ENCODE measurements around the gene CYTH1.

CYTH1 gene

DNA sequence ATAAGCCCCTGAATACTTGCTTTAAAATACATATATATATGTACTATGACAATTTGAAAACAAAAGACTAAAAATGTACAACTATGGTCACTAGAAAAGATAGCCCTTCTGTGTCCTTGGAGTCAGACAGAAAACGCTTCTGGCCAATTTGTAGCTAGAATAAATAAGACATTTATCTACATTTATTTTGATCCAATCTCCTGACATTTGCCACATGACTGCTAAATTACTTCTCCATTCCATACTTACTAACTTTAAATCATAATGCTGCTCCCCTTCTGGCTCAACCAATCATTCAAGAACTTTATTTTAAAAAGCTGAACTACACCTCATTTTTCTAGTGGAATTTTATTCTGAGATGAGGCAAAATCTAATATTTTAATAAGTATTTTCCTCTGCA lies 65.8 kb downstream of the CYTH1 start:
- no peak overlapping the region for H3K4me3 ChIP-seq (replicated peaks; ENCODE audit: low read depth, low read length)
- DNase-seq (ENCODE audit: extremely low read depth, low read depth), result no peak
- TF ChIP-seq, protein P1, sequence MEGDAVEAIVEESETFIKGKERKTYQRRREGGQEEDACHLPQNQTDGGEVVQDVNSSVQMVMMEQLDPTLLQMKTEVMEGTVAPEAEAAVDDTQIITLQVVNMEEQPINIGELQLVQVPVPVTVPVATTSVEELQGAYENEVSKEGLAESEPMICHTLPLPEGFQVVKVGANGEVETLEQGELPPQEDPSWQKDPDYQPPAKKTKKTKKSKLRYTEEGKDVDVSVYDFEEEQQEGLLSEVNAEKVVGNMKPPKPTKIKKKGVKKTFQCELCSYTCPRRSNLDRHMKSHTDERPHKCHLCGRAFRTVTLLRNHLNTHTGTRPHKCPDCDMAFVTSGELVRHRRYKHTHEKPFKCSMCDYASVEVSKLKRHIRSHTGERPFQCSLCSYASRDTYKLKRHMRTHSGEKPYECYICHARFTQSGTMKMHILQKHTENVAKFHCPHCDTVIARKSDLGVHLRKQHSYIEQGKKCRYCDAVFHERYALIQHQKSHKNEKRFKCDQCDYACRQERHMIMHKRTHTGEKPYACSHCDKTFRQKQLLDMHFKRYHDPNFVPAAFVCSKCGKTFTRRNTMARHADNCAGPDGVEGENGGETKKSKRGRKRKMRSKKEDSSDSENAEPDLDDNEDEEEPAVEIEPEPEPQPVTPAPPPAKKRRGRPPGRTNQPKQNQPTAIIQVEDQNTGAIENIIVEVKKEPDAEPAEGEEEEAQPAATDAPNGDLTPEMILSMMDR (IDR thresholded peaks at IDR 0.05; ENCODE audit: low read depth, low read length, missing control alignments), result no peak

DNA sequence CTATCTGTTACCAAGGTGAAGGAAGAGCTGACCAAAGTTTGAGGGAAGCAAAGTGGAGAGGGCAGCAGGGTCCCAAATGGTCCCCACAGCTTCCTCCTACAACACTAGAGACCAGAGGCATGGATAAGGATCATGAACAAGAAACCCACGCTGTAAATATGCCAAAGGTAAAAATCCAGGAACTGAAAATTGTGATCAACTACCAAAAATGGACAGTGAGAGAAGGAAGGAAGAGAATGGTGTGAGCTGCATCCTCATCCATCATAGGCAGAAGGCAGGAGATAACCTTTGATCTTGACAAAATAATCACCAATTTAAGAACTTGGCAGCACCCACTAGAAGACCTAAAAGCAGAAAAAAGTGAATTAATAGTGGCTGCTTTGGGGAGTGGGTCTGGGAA lies 66.2 kb downstream of the CYTH1 start:
- DNase-seq (ENCODE audit: extremely low read depth, low read depth), result no peak
- TF ChIP-seq, protein P1 (IDR thresholded peaks at IDR 0.05; ENCODE audit: low read depth, low read length, missing control alignments), result no peak
- no peak overlapping the region for H3K4me3 ChIP-seq (replicated peaks; ENCODE audit: low read depth, low read length)

GRCh38 chr17:78715000-78715771 lies 66.9 kb downstream of the CYTH1 start:
- H3K4me3 ChIP-seq (replicated peaks; ENCODE audit: low read depth, low read length), result no peak overlapping the region
- TF ChIP-seq, protein P1 (IDR thresholded peaks at IDR 0.05; ENCODE audit: low read depth, low read length, missing control alignments), result no peak
- DNase-seq (ENCODE audit: extremely low read depth, low read depth), result no peak

DNA sequence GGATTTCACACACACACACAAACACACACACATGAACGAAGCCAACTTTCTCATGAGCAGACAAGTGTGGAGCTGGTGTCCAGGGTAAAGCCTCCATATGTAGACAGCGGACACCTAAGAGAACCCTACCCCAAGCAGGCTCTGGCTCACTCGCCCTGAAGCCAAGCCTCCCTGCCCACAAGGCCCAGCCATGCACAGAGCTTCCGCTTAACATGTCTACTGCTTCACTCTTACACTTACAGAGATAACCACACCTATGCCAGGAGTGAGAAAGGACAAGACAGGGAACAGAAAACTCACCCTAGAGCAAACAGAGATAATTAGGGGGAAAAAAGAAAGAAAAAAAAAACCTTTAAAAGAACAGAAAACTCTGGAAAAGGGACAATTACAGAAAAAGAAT lies 67.5 kb downstream of the CYTH1 start:
- TF ChIP-seq, protein P1 (IDR thresholded peaks at IDR 0.05; ENCODE audit: low read depth, low read length, missing control alignments), result no peak
- no peak overlapping the region for H3K4me3 ChIP-seq (replicated peaks; ENCODE audit: low read depth, low read length)
- no peak for DNase-seq (ENCODE audit: extremely low read depth, low read depth)

DNA sequence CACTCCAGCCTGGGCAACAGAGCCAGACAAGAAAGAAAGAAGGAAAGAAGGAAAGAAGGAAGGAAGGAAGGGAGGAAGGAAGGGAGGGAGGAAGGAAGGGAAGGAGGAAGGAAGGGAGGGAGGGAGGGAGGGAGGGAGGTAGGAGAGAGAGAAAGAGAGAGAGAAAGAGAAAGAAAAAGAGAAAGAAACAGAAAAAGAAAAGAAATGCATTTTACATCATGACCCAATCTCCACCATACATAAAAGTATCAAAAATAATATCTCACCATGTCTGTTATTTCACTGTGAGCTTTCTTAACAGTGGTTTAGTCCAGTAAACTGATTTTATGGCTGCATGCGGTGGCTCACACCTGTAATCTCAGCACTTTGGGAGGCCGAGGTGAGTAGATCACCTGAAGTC lies 70.0 kb downstream of the CYTH1 start:
- TF ChIP-seq, protein P1 (IDR thresholded peaks at IDR 0.05; ENCODE audit: low read depth, low read length, missing control alignments), result no peak
- no peak overlapping the region for H3K4me3 ChIP-seq (replicated peaks; ENCODE audit: low read depth, low read length)
- no peak for DNase-seq (ENCODE audit: extremely low read depth, low read depth)

DNA sequence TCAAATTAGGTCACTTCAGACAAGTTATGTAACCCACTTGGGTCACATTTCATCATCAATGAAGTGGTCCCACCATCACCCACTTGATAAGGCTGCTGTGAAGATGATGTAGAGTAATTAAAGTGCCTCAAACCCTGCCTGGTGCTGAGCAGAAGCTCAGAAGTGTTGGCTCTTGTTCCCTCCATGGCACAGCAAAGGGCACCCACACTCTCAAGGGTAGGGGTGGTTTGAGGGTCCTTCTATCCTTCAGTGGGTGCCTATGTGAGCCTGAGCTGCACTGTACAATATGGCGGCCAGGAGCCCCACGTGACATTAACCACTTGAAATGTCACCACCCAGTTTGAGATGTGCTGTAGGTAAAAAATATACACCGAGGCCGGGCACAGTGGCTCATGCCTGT lies 71.5 kb downstream of the CYTH1 start:
- no peak for DNase-seq (ENCODE audit: extremely low read depth, low read depth)
- no peak overlapping the region for H3K4me3 ChIP-seq (replicated peaks; ENCODE audit: low read depth, low read length)
- TF ChIP-seq, protein P1 (IDR thresholded peaks at IDR 0.05; ENCODE audit: low read depth, low read length, missing control alignments), result no peak

DNA sequence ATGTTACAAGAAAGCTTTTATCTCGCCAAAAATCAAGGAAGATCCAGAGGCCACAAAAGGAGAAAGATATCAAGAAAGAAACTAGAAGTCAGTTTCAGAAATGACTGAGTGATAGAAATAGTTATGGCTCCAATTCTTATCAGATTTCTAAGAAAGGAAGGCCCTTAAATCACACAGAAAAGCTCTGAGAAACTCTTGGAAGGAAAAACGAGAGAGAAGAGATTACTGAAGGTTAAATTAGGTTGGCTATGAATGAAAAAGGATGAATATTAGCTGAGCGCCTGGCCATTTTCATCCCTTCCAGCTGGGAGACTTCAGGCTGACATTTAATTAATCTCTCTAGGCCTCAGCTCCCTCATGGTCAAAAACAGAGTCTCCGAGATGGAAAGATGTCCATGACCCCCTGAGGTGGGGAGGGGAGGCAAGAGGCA lies 72.3 kb downstream of the CYTH1 start:
- DNase-seq (ENCODE audit: extremely low read depth, low read depth), result no peak
- no peak overlapping the region for H3K4me3 ChIP-seq (replicated peaks; ENCODE audit: low read depth, low read length)
- TF ChIP-seq, protein P1 (IDR thresholded peaks at IDR 0.05; ENCODE audit: low read depth, low read length, missing control alignments), result no peak
